HG03469 (cell line): Measurements from ENCODE around the gene PRMT7.

ENCODE experiments used
- ATAC-seq: cut with Tn5 transposase; IDR thresholded peaks from one replicate; pipeline ENCODE4 v1.9.1; 2021; ENCODE audit warnings: mild to moderate bottlenecking, moderate library complexity, moderate number of reproducible peaks; ENCODE audit not compliant: unreplicated experiment

Gene PRMT7

GRCh38 chr16:68345958-68346635, 35.3 kb downstream of the PRMT7 start:
- ATAC-seq = no peak

GRCh38 chr16:68346892-68347480, 36.2 kb downstream of the PRMT7 start:
- ATAC-seq = no peak

GRCh38 chr16:68347605-68348004, 36.8 kb downstream of the PRMT7 start:
- no peak for ATAC-seq

- ATAC-seq = no peak
Measured at GRCh38 chr16:68348639-68349445, 38.0 kb downstream of the PRMT7 start.

- ATAC-seq = no peak
Measured at GRCh38 chr16:68349838-68350410, 39.1 kb downstream of the PRMT7 start.

GRCh38 chr16:68350813-68351350, 40.1 kb downstream of the PRMT7 start:
- ATAC-seq = no peak

GRCh38 chr16:68351463-68351862, 40.6 kb downstream of the PRMT7 start:
- no peak for ATAC-seq

GRCh38 chr16:68351991-68352431, 41.2 kb downstream of the PRMT7 start:
- ATAC-seq = no peak

GRCh38 chr16:68353366-68353765, 42.5 kb downstream of the PRMT7 start:
- no peak for ATAC-seq

- no peak for ATAC-seq
Measured at GRCh38 chr16:68354816-68355215, 44.0 kb downstream of the PRMT7 start.

- no peak for ATAC-seq
Measured at GRCh38 chr16:68355447-68356248, 44.8 kb downstream of the PRMT7 start.

- peak; percentile 69 for ATAC-seq
Measured at GRCh38 chr16:68356249-68356918, 45.6 kb downstream of the PRMT7 start.

GRCh38 chr16:68356919-68357286, 46.1 kb downstream of the PRMT7 start:
- ATAC-seq = no peak

GRCh38 chr16:68357521-68357922, 46.7 kb downstream of the PRMT7 start:
- ATAC-seq = no peak

- no peak for ATAC-seq
Measured at GRCh38 chr16:68357923-68358322, 47.1 kb downstream of the PRMT7 start.

GRCh38 chr16:68358951-68359350, 48.1 kb downstream of the PRMT7 start:
- no peak for ATAC-seq

GRCh38 chr16:68359398-68360191, 48.8 kb downstream of the PRMT7 start:
- no peak for ATAC-seq

- ATAC-seq = no peak
Measured at GRCh38 chr16:68360547-68360946, 49.7 kb downstream of the PRMT7 start.

GRCh38 chr16:68360956-68361355, 50.1 kb downstream of the PRMT7 start:
- no peak for ATAC-seq
